ENCODE data around the gene NRCAM.
"Not testable (repeated sequence)": the region's sequence is repeated elsewhere in the genome, so short reads cannot be mapped to it uniquely, and the experiment has no call there.

NRCAM gene

GRCh38 chr7:108266035-108266434 lies 190.2 kb downstream of the NRCAM start:
- no peak for TF ChIP-seq CTCF (IDR thresholded peaks at IDR 0.05; ENCODE audit: low read depth, low read length)
- no peak for DNase-seq (ENCODE audit: extremely low read depth, low read depth)

DNA sequence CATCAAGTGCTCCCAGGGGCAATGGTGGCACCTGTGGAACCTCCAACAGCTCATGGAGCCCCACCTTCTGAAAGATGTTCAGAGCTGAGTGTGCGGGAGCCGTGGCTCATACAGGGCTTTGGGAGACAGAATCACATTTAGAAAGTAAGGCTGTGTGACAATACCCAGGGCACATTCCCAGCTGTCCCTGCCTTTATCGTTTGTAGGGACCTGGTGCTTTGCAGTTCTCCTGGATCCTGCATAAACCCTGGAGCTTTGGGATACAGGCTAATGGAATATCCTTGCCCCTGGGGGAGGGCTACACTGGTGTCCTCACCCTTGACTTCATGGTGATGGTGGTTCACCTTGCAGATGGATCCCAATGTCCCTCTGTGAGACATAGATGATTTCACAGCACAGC lies 191.2 kb downstream of the NRCAM start:
- TF ChIP-seq CTCF (IDR thresholded peaks at IDR 0.05; ENCODE audit: low read depth, low read length): no peak

GRCh38 chr7:108263425-108263824 lies 192.8 kb downstream of the NRCAM start:
- TF ChIP-seq CTCF (IDR thresholded peaks at IDR 0.05; ENCODE audit: low read depth, low read length): no peak
- DNase-seq (ENCODE audit: extremely low read depth, low read depth): no peak

More for the DNA sequence above, 191.2 kb downstream of the NRCAM start:
- no peak for DNase-seq (ENCODE audit: extremely low read depth, low read depth)

GRCh38 chr7:108261560-108262255 lies 194.5 kb downstream of the NRCAM start:
- TF ChIP-seq CTCF (IDR thresholded peaks at IDR 0.05; ENCODE audit: low read depth, low read length): no peak
- no peak for DNase-seq (ENCODE audit: extremely low read depth, low read depth)

DNA sequence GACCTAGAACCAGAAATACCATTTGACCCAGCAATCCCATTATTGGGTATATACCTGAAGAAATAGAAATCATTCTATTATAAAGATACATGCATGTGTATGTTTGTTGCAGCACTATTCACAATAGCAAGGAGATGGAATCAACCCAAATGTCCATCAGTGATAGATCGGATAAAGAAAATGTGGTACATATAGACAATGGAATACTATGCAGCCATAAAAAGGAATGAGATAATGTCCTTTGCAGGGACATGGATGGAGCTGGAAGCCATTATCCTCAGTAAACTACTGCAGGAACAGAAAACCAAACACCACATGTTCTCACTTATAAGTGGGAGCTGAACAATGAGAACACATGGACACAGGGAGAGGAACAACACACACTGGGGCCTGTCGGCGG lies 196.8 kb downstream of the NRCAM start:
- DNase-seq (ENCODE audit: extremely low read depth, low read depth): not testable (repeated sequence)

DNA sequence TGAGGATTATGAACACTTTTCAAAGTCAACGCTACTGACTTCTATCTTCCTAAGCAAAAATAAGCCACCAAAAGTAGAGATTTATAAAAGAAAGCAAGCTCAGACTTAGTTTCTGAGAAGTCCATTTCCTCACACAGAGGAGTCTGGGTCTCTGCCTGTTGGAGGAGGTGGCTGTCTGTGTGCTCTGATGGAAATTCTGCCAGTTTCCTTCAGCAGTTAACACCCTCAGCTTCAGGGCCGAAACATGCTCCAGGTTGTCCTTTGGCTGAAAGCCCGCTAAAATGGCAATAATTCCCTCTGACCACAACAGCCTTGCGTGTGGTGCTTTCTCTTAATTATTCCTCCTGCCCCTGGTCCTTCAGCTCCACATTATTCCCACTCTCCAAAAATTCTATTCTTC lies 198.3 kb downstream of the NRCAM start:
- DNase-seq (ENCODE audit: extremely low read depth, low read depth): no peak
- TF ChIP-seq CTCF (IDR thresholded peaks at IDR 0.05; ENCODE audit: low read depth, low read length): no peak

DNA sequence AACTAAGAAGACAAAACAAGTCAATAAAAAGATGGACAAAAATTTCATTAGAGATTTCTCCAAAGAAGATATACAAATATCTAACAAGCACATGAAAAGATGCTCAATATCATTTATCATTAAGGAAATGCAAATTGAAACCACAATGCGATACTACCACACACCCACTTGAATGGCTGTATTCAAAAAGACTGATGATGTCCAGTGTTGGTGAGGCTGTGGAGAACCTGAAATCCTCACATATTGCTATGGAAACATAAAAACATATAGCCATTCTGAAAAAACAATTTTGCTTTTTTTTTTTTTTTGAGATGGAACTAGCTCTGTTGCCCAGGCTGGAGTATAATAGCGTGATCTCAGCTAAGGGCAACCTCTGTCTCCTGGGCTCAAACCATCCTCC lies 202.0 kb downstream of the NRCAM start:
- no peak for DNase-seq (ENCODE audit: extremely low read depth, low read depth)
- TF ChIP-seq CTCF (IDR thresholded peaks at IDR 0.05; ENCODE audit: low read depth, low read length): no peak

Data from AG09319 (cell line).